Stimulated activated CD4-positive, alpha-beta T cell treated with anti-CD3 and anti-CD28 coated beads, Interleukin-2, amount 100 ng/mL, for 24 hours (primary cell): ENCODE measurements around the gene SMAD2.

ENCODE experiments used
- DNase-seq, 2 donors: peaks; one replicate each; pipeline ENCODE4 v3.0.0-alpha.2; 2020

The SMAD2 gene

DNA sequence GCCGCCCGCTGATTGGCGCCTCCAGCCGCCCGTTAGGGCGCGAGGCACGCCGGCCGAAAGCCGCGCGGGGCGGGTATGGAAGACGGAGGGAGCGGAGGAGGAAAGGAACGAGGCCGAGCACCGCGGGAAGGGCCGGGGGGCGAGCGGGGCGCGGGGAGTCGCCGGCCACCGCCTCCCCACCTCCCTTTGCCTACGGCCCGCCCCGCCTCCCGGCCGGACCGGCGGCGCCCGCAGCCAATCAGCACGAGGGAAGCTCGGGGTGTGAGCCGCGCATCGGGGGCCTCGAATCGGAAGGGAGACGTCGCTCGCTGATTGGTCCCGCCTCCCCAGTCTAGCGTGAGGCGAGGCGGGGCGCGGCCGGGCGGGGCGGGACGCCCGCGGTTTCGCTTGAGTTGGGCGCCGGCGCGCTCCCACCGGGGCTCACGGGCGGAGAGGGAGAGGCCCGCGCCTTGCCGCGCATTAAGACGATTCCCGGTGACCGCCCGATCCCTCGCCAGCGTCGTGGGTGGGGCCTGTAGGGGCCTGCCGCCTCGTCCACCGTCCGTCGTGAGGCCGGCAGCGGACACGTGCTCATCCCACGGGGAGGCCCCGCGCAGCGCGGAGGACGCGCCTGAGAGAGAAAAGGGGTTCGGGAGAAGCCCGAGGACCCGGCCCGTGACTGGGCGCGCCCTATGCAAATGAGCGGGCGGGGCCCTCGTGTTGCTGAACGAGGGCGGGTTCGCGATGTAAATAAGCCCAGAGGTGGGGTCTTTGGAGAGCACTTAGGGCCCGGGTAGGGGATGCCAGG is 665 bp upstream of the SMAD2 start:
- DNase-seq, result peak; percentile 95

- no peak for DNase-seq
Measured at GRCh38 chr18:47929681-47930198, 719 bp downstream of the SMAD2 start.

DNA sequence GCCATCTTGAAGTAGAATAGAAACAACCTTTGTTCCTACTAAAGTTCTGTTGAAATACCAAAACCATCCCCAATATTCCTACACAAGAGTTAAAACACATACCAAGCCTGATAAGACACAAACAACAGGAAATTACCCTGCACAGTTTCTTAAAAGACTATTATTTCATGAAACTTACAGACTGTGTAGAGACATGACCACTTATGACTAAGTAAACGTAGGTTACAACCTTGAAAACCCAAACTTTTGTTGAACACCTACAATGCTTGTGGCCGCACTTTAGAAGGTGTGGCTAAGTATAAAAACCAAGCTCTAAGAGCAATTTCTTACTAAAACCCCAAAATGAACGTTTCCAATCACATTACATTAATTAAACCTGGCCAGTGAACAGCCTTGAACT is 2.0 kb downstream of the SMAD2 start:
- peak in 1 of 2 donors; percentile 12 for DNase-seq

DNA sequence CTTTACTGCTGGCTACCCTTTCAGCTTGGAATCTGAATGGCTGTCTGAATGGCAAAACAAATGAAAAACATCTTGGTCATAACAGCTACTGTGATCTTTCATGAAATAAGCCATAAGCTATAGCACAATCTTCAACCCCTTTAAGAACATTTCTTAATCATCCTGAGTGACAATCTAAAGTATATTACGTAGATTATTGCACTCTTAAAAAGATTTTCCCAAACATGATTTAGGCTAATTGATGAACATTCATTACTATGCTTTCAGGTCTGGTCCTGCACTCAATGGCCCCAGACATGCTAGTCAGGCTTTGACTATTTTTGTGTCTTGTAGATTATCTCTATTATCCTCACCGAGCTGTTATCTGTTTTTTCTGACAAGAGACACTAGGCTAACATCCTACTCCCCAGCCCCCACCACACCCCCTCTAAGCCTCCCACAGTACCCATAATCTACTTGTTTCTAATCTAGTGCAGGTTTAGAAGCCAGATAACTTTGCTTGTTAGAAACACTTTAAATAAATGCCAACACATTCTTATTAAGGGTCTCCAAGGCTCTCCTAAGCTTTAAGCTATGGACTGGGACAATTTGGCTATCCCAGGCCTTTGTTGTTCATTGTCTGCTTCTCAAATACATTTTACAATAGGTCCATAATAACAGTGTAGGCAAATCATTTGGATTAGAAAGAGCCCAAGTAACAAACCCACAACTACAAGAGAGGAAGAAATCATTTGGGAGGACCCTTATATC is 4.2 kb downstream of the SMAD2 start:
- no peak for DNase-seq

- DNase-seq, result no peak
Measured at GRCh38 chr18:47919916-47920315, 10.5 kb downstream of the SMAD2 start.

- DNase-seq, result no peak
Measured at GRCh38 chr18:47917923-47918610, 12.4 kb downstream of the SMAD2 start.

GRCh38 chr18:47915930-47916329 is 14.5 kb downstream of the SMAD2 start:
- no peak for DNase-seq

DNA sequence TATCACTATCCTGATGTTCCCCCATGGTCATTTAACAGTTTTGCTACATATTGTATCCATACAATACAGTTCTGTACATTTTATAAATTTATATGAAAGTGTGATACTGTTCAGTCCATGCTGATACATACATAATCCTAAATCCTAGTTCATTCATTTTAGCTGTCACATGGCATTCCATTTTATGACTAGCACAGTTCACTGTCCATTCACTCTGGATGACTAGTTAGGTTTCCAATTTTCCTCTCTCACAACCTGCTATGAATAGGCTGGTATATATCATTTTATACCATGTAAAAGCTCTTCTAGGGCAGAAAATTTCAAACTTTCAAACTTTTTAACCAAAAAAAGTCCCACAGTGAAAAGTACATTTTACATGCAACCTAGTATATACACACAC is 15.2 kb downstream of the SMAD2 start:
- no peak for DNase-seq

DNA sequence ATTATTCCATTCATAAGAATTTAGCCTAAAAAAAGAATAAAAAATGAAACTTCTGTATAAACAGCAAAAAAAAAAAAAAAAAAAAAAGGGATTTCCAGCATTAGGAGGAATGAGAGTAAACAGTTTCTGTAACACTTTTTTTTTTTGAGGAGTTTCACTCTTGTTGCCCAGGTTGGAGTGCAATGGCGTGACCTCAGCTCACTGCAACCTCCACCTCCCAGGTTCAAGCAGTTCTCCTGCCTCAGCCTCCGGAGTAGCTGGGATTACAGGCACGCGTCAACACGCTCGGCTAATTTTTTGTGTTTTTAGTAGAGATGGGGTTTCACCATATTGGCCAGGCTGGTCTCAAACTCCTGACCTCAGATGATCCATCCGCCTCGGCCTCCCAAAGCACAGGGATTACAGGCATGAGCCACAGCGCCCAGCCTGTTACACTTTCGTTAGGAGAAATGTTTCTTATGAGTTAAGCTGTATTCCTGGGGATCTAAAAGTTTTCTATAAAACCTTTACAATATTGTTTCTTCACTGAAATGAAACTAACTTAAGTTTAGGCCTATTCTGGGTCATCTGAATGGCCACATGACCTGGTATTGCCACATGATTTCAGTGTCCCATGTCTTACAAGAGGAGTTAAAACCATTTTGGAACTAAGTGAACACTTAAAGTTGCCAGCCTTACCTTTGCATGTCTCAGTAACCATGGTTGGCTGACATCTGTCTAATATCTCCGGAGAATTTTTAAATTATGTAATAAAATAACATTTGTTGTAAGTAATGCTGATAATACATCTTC is 17.5 kb downstream of the SMAD2 start:
- peak in 1 of 2 donors; percentile 18 for DNase-seq

GRCh38 chr18:47912343-47912742 is 18.1 kb downstream of the SMAD2 start:
- peak in 1 of 2 donors; percentile 13 for DNase-seq

DNA sequence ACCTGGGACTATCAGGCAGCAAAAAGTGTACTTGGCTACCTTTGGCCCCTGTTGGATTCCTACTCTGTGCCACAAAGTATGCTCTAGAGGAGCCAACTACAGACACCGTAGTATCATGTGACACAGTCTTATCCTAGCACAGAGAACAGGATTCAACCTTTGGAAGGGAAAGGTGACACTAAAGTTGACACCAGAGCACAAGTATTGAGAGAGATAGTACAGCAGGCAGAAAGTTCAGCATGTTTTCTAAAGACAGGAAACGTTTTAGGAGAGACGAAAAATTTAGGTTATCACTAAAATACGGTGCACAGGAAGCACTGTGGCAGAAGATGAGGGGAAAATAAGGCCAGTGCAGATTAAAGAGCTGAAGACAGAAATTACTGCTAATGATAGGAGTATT is 18.6 kb downstream of the SMAD2 start:
- no peak for DNase-seq

- DNase-seq, result no peak
Measured at GRCh38 chr18:47909484-47909883, 21.0 kb downstream of the SMAD2 start.

- no peak for DNase-seq
Measured at GRCh38 chr18:47908592-47908991, 21.9 kb downstream of the SMAD2 start.

GRCh38 chr18:47906408-47906807 is 24.1 kb downstream of the SMAD2 start:
- DNase-seq, result no peak

GRCh38 chr18:47903809-47904208 is 26.6 kb downstream of the SMAD2 start:
- DNase-seq, result no peak

DNA sequence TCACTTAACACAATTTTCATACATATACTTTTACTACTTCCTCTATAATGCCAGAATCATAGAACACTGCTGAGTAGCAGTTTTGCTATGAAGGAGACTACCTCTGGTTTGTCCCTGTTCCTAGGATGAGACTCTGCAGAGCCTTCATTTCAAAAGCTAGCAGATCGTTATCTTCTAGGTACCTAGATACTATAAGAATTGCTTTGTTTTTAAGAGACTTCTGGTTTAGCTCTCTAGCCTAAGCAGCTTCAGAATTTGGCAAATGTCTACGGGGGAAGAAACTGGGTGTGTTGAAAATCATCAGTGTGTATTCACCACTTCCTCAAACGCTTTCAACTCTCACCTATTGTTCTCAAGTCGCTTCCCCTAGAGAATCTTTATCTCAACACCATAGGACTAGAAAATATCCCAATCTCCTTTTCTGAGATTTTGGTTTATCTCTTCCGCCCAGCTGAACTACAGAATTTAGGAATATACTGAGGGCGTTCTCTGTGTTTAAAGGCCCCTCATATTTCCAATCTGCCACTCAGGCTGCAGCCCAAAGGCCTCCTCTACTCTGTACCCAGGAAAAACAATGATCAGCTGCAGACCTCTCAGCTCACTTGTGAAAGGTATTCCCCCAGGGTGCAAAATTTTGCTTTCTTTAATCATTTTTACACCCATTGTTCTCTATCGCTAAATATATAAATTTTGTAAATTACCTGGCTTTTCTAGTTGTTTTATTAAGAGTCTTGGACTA is 28.7 kb downstream of the SMAD2 start:
- DNase-seq, result no peak

GRCh38 chr18:47899107-47899840 is 31.2 kb downstream of the SMAD2 start:
- no peak for DNase-seq

DNA sequence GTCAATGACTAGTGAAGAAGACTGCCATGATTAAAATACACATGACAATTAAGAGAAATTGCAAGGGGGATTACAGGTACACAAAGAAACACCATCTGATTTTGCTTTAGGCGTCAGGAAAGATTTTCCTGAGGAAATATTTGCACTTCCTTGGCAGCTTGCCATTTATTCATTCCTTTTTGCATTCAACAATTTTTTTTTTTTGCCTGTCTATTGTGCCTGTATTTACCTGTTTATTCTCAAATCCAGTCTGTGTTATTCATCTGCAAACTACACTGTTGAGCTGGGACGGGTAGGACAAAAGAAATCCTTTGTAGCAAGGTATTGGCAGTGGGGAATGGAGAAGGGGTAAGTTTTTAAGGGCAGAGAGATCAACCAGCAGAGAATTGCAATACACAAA is 31.8 kb downstream of the SMAD2 start:
- no peak for DNase-seq

- DNase-seq, result no peak
Measured at GRCh38 chr18:47898055-47898454, 32.4 kb downstream of the SMAD2 start.

GRCh38 chr18:47895565-47896250 is 34.8 kb downstream of the SMAD2 start:
- no peak for DNase-seq
